ENCODE data around the gene CYP4F3.

CYP4F3 gene

GRCh38 chr19:15612342-15612741 is 28.4 kb upstream of the CYP4F3 start:
- FAIRE-seq, result no peak

GRCh38 chr19:15613338-15613737 is 27.4 kb upstream of the CYP4F3 start:
- DNase-seq (ENCODE audit: insufficient read length, low spot score), result no peak
- no peak for TF ChIP-seq CTCF (IDR thresholded peaks at IDR 0.05; ENCODE audit: insufficient read depth, missing control alignments)
- FAIRE-seq, result no peak

More at GRCh38 chr19:15612342-15612741, 28.4 kb upstream of the CYP4F3 start:
- DNase-seq (ENCODE audit: insufficient read length, low spot score), result no peak
- TF ChIP-seq CTCF (IDR thresholded peaks at IDR 0.05; ENCODE audit: insufficient read depth, missing control alignments), result no peak

GRCh38 chr19:15614507-15615379 is 26.0 kb upstream of the CYP4F3 start, which contains the start of gene CYP4F8:
Gene CYP4F8 (plus strand): TSS chr19:15615218. CDS start chr19:15615617, 399 bp downstream.
- no peak for TF ChIP-seq CTCF (IDR thresholded peaks at IDR 0.05; ENCODE audit: insufficient read depth, missing control alignments)
- no peak for DNase-seq (ENCODE audit: insufficient read length, low spot score)
- no peak for FAIRE-seq

GRCh38 chr19:15615526-15615925 is 25.2 kb upstream of the CYP4F3 start:
- FAIRE-seq (no peak), DNase-seq (ENCODE audit: insufficient read length, low spot score) (no peak)
- TF ChIP-seq CTCF (IDR thresholded peaks at IDR 0.05; ENCODE audit: insufficient read depth, missing control alignments), result no peak

- no peak for FAIRE-seq
- no peak for TF ChIP-seq CTCF (IDR thresholded peaks at IDR 0.05; ENCODE audit: insufficient read depth, missing control alignments)
Measured at GRCh38 chr19:15616183-15616582, 24.5 kb upstream of the CYP4F3 start.

GRCh38 chr19:15616627-15617270 is 23.9 kb upstream of the CYP4F3 start:
- FAIRE-seq (no peak), DNase-seq (ENCODE audit: insufficient read length, low spot score) (no peak)
- TF ChIP-seq CTCF (IDR thresholded peaks at IDR 0.05; ENCODE audit: insufficient read depth, missing control alignments), result no peak

More at GRCh38 chr19:15616183-15616582, 24.5 kb upstream of the CYP4F3 start:
- DNase-seq (ENCODE audit: insufficient read length, low spot score), result no peak

Data from D721Med (cell line).